ENCODE results near the gene WDR91. TPM values are rescaled to one million over a fixed set of nuclear protein-coding genes. Genes with fewer than 3 reads are reported as not detected.

The WDR91 gene
- total and polyA plus RNA-seq, 3 experiments from 2014 or later, result 5.7 to 27.7 (median 25.1) TPM

DNA sequence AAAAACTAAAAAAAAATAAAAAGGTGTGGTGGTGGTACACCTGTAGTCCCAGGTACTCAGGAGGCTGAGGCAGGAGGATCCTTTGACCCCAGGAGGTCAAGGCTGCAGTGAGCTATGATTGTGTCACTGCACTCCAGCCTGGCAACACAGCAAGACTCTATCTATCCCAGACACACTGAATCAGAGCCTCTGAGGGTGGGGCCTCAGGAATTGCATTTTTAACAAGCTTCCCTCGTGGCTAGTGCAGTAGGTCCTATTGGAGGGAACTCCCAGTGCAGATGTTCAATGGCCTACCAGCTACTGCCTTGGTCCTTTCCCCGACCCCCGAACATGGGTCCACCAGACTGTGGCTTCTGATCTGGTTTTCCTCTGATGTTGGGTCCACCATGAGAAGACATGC lies 37.2 kb upstream of the WDR91 start:
- H3K9me3 Mint-ChIP-seq, result no peaks in the 10 kb centered on the region
- no peak overlapping the region for H3K27ac ChIP-seq (ENCODE audit: low read depth, low read length)
- no peak overlapping the region for H3K4me3 ChIP-seq (ENCODE audit: low read length)
- ChIA-PET CTCF (no interaction called here), POLR2A (no interaction called here)
- no peaks in the 10 kb centered on the region for H3K36me3 ChIP-seq (ENCODE audit: insufficient read depth, low read length)
- no peaks in the 10 kb centered on the region for H3K9me3 ChIP-seq (ENCODE audit: low read length)
- no peak overlapping the region for H3K27ac Mint-ChIP-seq
- H3K27me3 Mint-ChIP-seq, result peaks cover 5 to 15% of the 10 kb centered on the region in 2 donors
- H3K4me1 ChIP-seq (ENCODE audit: insufficient read depth, low read length), result no peaks in the 10 kb centered on the region
- no peak for DNase-seq
- no peak overlapping the region for H3K4me3 Mint-ChIP-seq
- no peaks in the 10 kb centered on the region for H3K36me3 Mint-ChIP-seq
- no peaks in the 10 kb centered on the region for H3K27me3 ChIP-seq (ENCODE audit: insufficient read depth, low read length, poor library complexity, severe bottlenecking)
- H3K4me1 Mint-ChIP-seq, result no peaks in the 10 kb centered on the region

DNA sequence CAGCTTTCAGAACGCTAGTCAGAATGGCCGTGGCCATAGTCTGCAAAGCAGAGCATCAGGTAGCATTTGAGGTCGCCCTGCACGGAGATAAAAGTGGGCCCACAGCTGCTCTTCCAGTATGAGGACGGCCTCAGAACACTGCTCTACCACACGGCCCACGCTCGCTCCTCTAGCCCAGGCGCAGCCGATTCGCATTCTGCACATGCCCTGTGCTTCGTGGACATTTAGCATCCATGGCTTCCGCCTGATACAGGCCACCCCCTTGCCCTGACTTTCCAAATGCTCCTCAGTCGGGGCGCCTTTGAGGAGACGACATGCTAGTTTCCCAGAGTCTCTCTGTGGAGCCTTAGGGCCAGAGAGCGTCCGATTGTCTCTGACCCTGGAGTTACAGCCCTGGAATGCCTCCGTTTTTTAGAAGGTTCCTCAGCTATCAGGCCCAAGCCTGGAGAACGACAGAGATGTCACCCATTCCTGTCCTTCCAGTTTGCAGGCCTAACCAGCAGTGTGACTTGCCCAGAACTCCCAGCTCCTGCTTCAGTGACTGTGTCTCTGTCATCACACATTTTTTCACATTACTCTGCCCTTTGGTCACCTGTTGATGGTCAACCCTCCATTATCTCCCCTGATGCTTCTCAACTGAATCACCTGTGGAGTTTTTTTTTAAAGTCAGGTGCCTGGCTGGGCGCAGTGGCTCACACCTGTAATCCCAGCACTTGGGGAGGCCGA lies 36.6 kb upstream of the WDR91 start:
- CTCF ChIA-PET, result no interaction called here
- no peaks in the 10 kb centered on the region for H3K36me3 Mint-ChIP-seq
- no peaks in the 10 kb centered on the region for H3K36me3 ChIP-seq (ENCODE audit: insufficient read depth, low read length)
- peaks cover 5 to 15% of the 10 kb centered on the region in 2 donors for H3K27me3 Mint-ChIP-seq
- POLR2A ChIA-PET, result no interaction called here
- H3K27ac Mint-ChIP-seq, result no peak overlapping the region
- no peaks in the 10 kb centered on the region for H3K4me1 ChIP-seq (ENCODE audit: insufficient read depth, low read length)
- no peak overlapping the region for H3K4me3 ChIP-seq (ENCODE audit: low read length)
- no peak overlapping the region for H3K4me3 Mint-ChIP-seq
- no peaks in the 10 kb centered on the region for H3K27me3 ChIP-seq (ENCODE audit: insufficient read depth, low read length, poor library complexity, severe bottlenecking)
- no peak for DNase-seq
- H3K4me1 Mint-ChIP-seq, result no peaks in the 10 kb centered on the region
- H3K9me3 ChIP-seq (ENCODE audit: low read length), result no peaks in the 10 kb centered on the region
- H3K27ac ChIP-seq (ENCODE audit: low read depth, low read length), result no peak overlapping the region
- no peaks in the 10 kb centered on the region for H3K9me3 Mint-ChIP-seq

DNA sequence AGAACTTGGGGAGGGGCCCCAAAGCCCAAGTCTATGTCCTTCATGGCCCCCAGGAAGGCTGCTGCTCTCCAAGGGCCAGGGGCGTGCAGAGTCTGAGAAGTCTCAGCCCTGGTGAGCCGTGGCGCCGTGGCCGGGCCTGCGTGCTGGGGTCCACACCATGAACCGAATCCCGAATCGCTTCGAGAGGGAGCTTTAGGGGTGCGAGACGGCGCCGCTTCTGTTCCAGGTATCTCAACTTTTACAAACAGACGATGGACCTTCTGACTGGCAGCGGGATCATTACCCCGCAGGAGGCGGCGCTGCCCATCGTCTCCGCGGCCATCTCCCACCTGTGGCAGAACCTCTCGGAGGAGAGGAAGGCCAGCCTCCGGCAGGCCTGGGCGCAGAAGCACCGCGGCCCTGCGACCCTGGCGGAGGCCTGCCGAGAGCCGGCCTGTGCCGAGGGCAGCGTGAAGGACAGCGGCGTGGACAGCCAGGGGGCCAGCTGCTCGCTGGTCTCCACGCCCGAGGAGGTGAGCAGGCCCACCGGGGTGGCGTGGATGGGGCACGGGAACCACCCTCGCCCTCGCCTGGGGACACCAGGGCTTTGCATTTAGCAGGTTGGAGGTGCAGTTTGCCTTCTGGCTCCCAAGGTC lies 35.0 kb upstream of the WDR91 start:
- H3K4me3 ChIP-seq (ENCODE audit: low read length), result no peak overlapping the region
- no peaks in the 10 kb centered on the region for H3K27me3 ChIP-seq (ENCODE audit: insufficient read depth, low read length, poor library complexity, severe bottlenecking)
- ChIA-PET CTCF (no interaction called here), POLR2A (no interaction called here)
- Mint-ChIP-seq H3K27me3 (peaks cover 5 to 20% of the 10 kb centered on the region in 2 donors), H3K27ac (no peak overlapping the region), H3K9me3 (no peaks in the 10 kb centered on the region), H3K36me3 (no peaks in the 10 kb centered on the region), H3K4me3 (no peak overlapping the region), H3K4me1 (no peaks in the 10 kb centered on the region)
- H3K9me3 ChIP-seq (ENCODE audit: low read length), result no peaks in the 10 kb centered on the region
- no peaks in the 10 kb centered on the region for H3K4me1 ChIP-seq (ENCODE audit: insufficient read depth, low read length)
- no peak for DNase-seq
- no peak overlapping the region for H3K27ac ChIP-seq (ENCODE audit: low read depth, low read length)
- H3K36me3 ChIP-seq (ENCODE audit: insufficient read depth, low read length), result no peaks in the 10 kb centered on the region

DNA sequence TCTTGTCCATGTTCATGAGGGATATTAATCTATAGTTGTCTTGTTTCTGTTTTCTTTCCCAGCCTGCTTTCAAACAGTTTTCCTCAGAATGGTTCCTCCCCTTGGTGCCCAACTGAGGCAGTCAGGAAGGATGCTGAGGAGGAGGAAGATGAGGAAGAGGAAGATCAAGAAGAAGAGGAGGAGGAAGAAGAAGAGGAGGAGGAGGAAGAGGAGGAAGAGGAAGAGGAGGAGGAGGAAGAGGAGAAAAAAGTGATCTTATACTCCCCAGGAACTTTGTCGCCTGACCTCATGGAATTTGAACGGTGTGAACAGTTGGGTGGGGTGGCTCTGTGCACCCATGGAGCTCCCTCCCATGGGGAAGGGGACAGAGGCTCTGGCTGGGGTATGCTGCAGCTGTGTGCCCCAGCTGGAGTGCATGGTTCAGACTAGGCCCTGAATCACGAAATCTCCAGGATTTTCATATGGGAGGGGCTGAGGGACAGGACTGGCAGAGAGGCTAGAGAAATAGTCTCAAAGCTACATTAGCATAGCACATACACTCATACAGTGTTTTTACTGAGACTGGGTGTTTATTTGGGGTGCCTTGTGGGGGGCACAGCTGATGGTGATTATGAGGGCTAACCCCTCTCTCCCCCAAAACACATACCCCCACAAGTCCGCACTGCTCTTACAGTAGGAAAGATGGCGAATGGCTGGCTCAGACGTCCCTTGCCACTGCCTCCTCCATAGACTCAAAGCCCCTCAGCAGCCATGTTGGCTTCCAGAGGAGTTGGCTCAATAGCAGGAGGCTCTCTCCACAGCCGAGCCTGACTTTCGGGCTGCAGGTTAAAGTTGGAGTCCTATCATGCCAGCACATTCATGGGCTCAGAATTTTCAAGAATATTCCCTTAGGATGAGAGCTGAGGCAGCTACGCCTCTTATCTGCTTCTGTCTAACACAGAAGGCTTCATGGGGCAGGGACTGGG lies 34.2 kb upstream of the WDR91 start:
- Mint-ChIP-seq H3K4me1 (no peaks in the 10 kb centered on the region), H3K27ac (peak overlapping the region in 1 of 8 donors; percentile 70), H3K36me3 (no peaks in the 10 kb centered on the region), H3K4me3 (no peak overlapping the region), H3K9me3 (no peaks in the 10 kb centered on the region), H3K27me3 (peaks cover 5 to 26% of the 10 kb centered on the region in 2 donors)
- no peaks in the 10 kb centered on the region for H3K9me3 ChIP-seq (ENCODE audit: low read length)
- no peaks in the 10 kb centered on the region for H3K27me3 ChIP-seq (ENCODE audit: insufficient read depth, low read length, poor library complexity, severe bottlenecking)
- ChIA-PET POLR2A (no interaction called here), CTCF (interaction anchor here (1.0 kb wide), 1 partner anchor 8 kb away, joined by 3 read pairs; no protein-coding TSS in a partner anchor)
- H3K4me1 ChIP-seq (ENCODE audit: insufficient read depth, low read length), result no peaks in the 10 kb centered on the region
- H3K36me3 ChIP-seq (ENCODE audit: insufficient read depth, low read length), result no peaks in the 10 kb centered on the region
- no peak for DNase-seq
- no peak overlapping the region for H3K4me3 ChIP-seq (ENCODE audit: low read length)
- no peak overlapping the region for H3K27ac ChIP-seq (ENCODE audit: low read depth, low read length)

DNA sequence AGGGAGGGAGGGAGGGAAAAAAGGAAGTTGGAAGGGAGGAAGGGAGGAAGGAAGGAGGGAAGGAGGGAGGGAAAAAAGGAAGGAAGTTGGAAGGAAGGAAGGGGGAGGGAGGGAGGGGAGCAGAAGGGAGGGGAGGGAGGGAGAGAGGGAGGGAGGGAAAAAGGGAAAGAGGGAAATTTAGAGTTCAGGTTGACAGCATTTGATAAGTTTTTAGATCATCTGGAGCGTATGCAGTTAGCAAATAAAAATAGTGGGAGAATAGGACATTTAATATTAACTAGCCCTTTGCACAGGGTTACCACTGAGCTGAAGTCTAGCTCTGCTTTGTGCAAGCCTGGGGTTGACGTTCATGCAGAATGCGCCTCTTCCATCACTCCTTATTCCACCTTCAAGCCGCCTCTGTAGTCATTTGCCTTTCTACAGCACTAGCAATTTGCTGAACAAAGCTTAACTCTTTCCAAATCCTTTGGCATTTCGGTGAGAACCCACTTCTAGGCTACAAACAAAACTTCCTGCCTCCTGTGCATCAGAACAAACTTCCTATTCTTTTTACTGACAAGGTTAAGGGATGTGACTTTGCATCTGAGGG lies 30.9 kb upstream of the WDR91 start:
- Mint-ChIP-seq H3K9me3 (no peaks in the 10 kb centered on the region), H3K4me1 (no peaks in the 10 kb centered on the region), H3K4me3 (no peak overlapping the region), H3K36me3 (no peaks in the 10 kb centered on the region), H3K27ac (no peak overlapping the region), H3K27me3 (peaks cover 3 to 38% of the 10 kb centered on the region in 2 donors)
- ChIA-PET CTCF (no interaction called here), POLR2A (no interaction called here)
- Histone ChIP-seq H3K4me1 (ENCODE audit: insufficient read depth, low read length) (no peaks in the 10 kb centered on the region), H3K9me3 (ENCODE audit: low read length) (no peaks in the 10 kb centered on the region), H3K4me3 (ENCODE audit: low read length) (no peak overlapping the region), H3K36me3 (ENCODE audit: insufficient read depth, low read length) (no peaks in the 10 kb centered on the region), H3K27ac (ENCODE audit: low read depth, low read length) (no peak overlapping the region), H3K27me3 (ENCODE audit: insufficient read depth, low read length, poor library complexity, severe bottlenecking) (no peaks in the 10 kb centered on the region)
- DNase-seq, result no peak

DNA sequence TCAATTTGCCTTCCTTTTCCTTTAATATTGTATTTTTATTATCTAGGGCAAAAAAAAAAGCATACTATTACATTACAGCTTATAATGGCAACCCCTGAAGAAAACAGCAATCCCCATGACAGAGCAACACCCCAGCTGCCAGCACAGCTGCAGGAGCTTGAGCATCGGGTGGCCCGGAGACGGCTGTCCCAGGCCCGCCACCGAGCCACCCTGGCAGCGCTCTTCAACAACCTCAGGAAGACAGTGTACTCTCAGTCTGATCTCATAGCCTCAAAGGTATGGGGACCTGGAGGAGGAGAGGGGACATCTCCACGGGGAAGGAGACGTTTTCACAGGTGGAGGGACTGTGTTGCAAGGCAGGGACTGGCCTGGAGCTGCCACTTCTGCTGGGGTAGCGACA lies 29.1 kb upstream of the WDR91 start:
- Mint-ChIP-seq H3K27me3 (peaks cover 3 to 33% of the 10 kb centered on the region in 2 donors), H3K27ac (no peak overlapping the region), H3K4me3 (no peak overlapping the region), H3K4me1 (peaks cover 0 to 2% (median 0%) of the 10 kb centered on the region in 3 donors), H3K9me3 (no peaks in the 10 kb centered on the region), H3K36me3 (no peaks in the 10 kb centered on the region)
- Histone ChIP-seq H3K9me3 (ENCODE audit: low read length) (no peaks in the 10 kb centered on the region), H3K36me3 (ENCODE audit: insufficient read depth, low read length) (no peaks in the 10 kb centered on the region), H3K4me3 (ENCODE audit: low read length) (no peak overlapping the region), H3K27ac (ENCODE audit: low read depth, low read length) (no peak overlapping the region), H3K4me1 (ENCODE audit: insufficient read depth, low read length) (no peaks in the 10 kb centered on the region), H3K27me3 (ENCODE audit: insufficient read depth, low read length, poor library complexity, severe bottlenecking) (no peaks in the 10 kb centered on the region)
- ChIA-PET POLR2A (no interaction called here), CTCF (no interaction called here)
- DNase-seq, result no peak

DNA sequence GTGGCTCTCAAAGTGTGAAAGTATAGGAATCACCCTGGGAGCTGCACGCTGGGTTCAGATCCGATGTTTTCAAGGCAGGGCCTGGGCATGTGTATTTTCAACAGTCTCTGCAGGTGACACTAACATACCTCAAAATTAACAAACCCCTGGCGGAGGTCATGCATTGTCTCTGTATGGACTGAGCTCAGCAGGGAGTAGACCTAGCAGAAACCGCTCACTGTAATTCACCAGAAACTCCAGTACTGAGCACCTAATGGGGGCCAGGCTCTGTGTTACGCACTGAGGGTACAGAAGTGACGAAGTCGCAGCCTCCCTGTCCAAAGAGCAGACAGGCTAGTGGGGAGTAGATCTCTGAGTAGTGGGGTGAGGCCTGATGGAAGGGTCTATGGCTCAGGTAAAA lies 27.9 kb upstream of the WDR91 start:
- ChIA-PET CTCF (no interaction called here), POLR2A (no interaction called here)
- no peak overlapping the region for H3K4me3 ChIP-seq (ENCODE audit: low read length)
- no peak for DNase-seq
- Mint-ChIP-seq H3K36me3 (no peaks in the 10 kb centered on the region), H3K27me3 (peaks cover 2 to 23% of the 10 kb centered on the region in 2 donors), H3K4me3 (no peak overlapping the region), H3K27ac (no peak overlapping the region), H3K4me1 (peaks cover 0 to 2% (median 0%) of the 10 kb centered on the region in 3 donors), H3K9me3 (no peaks in the 10 kb centered on the region)
- H3K4me1 ChIP-seq (ENCODE audit: insufficient read depth, low read length), result no peaks in the 10 kb centered on the region
- no peaks in the 10 kb centered on the region for H3K36me3 ChIP-seq (ENCODE audit: insufficient read depth, low read length)
- no peak overlapping the region for H3K27ac ChIP-seq (ENCODE audit: low read depth, low read length)
- no peaks in the 10 kb centered on the region for H3K27me3 ChIP-seq (ENCODE audit: insufficient read depth, low read length, poor library complexity, severe bottlenecking)
- H3K9me3 ChIP-seq (ENCODE audit: low read length), result no peaks in the 10 kb centered on the region

Data from CD8-positive, alpha-beta memory T cell (primary cell).